DND-41 (cell line): ENCODE measurements around the gene TOX2.
A peak's percentile ranks its signal among the peaks of the same experiment; 100 is the strongest.

Source experiments
- ATAC-seq: fragments of 200-7000 bp; cut with Tn5 transposase; 3 replicates; pipeline ENCODE4 v1.9.1; 2021; ENCODE audit warnings: low read depth; ENCODE audit not compliant: insufficient read depth
- DNase-seq: peaks from one replicate; pipeline ENCODE4 v3.0.0-alpha.2; 2020
- H2AFZ ChIP-seq: 2 replicates; pipeline ENCODE4 v1.6.0; 2012; ENCODE audit warnings: low read depth, low read length
- H3K27ac ChIP-seq: 2 replicates; pipeline ENCODE4 v1.5.1; 2012; ENCODE audit warnings: low read length, inconsistent platforms
- H3K27me3 ChIP-seq: fragments of 200-600 bp; sonication (generic); 2 replicates; pipeline ENCODE4 v1.6.0; 2012; ENCODE audit warnings: low read length, mild to moderate bottlenecking, inconsistent platforms; ENCODE audit not compliant: insufficient read depth, poor library complexity
- H3K36me3 ChIP-seq: 2 replicates; pipeline ENCODE4 v1.5.1; 2012; ENCODE audit warnings: low read length, inconsistent platforms; ENCODE audit not compliant: insufficient read depth
- H3K4me1 ChIP-seq: 2 replicates; pipeline ENCODE4 v1.5.1; 2012; ENCODE audit warnings: mild to moderate bottlenecking, low read length; ENCODE audit not compliant: insufficient read depth
- H3K4me2 ChIP-seq: 2 replicates; pipeline ENCODE4 v1.6.0; 2012; ENCODE audit warnings: mild to moderate bottlenecking, moderate library complexity, low read length, inconsistent platforms; ENCODE audit not compliant: insufficient read depth
- H3K4me3 ChIP-seq, 2 experiments: fragments of 200-600 bp in 1 of 2; shearing (Covaris generic) in 1 of 2; 2 replicates each; pipeline ENCODE4 v1.5.1; 2012 to 2016; ENCODE audit warnings: inconsistent platforms in 2 of 2, low read length in 2 of 2, mild to moderate bottlenecking in 2 of 2, low read depth in 1 of 2, moderate library complexity in 1 of 2
- H3K79me2 ChIP-seq: 2 replicates; pipeline ENCODE4 v1.6.0; 2012; ENCODE audit warnings: low read length, inconsistent platforms; ENCODE audit not compliant: insufficient read depth
- H3K9ac ChIP-seq: 2 replicates; pipeline ENCODE4 v1.6.0; 2012; ENCODE audit warnings: low read depth, mild to moderate bottlenecking, inconsistent platforms, low read length, moderate library complexity
- H3K9me3 ChIP-seq: 2 replicates; pipeline ENCODE4 v1.5.1; 2012; ENCODE audit warnings: low read length, moderate library complexity, mild to moderate bottlenecking, inconsistent platforms; ENCODE audit not compliant: insufficient read depth, severe bottlenecking
- H4K20me1 ChIP-seq: 2 replicates; pipeline ENCODE4 v1.6.0; 2012; ENCODE audit warnings: low read length; ENCODE audit not compliant: insufficient read depth
- CTCF ChIP-seq: IDR thresholded peaks from 2 replicates; pipeline ENCODE4 v1.5.1; 2012; ENCODE audit warnings: borderline replicate concordance, low read length, moderate library complexity, mild to moderate bottlenecking; ENCODE audit not compliant: poor library complexity, severe bottlenecking; ENCODE audit errors: extremely low read depth
- EZH2 ChIP-seq: IDR thresholded peaks from 3 replicates; pipeline ENCODE4 v1.6.1; 2012; ENCODE audit warnings: borderline replicate concordance, low read depth, mild to moderate bottlenecking, moderate library complexity, low read length, inconsistent platforms; ENCODE audit not compliant: severe bottlenecking

TOX2 gene

GRCh38 chr20:44029848-44030230 is 115.2 kb downstream of the TOX2 start:
- H3K4me2 ChIP-seq: no peak overlapping the region
- H3K27ac ChIP-seq: no peak overlapping the region
- peaks cover 6% of the 10 kb centered on the region for H3K27me3 ChIP-seq
- H2AFZ ChIP-seq: no peak overlapping the region
- H3K4me3 ChIP-seq: no peak overlapping the region
- H4K20me1 ChIP-seq: peaks cover 15% of the 10 kb centered on the region
- ATAC-seq: no peak
- TF ChIP-seq EZH2 (no peak), CTCF (no peak)
- H3K36me3 ChIP-seq: no peaks in the 10 kb centered on the region
- H3K9me3 ChIP-seq: no peaks in the 10 kb centered on the region
- H3K9ac ChIP-seq: no peak overlapping the region
- peaks cover 41% of the 10 kb centered on the region for H3K4me1 ChIP-seq
- DNase-seq: peak; percentile 1
- no peaks in the 10 kb centered on the region for H3K79me2 ChIP-seq

DNA sequence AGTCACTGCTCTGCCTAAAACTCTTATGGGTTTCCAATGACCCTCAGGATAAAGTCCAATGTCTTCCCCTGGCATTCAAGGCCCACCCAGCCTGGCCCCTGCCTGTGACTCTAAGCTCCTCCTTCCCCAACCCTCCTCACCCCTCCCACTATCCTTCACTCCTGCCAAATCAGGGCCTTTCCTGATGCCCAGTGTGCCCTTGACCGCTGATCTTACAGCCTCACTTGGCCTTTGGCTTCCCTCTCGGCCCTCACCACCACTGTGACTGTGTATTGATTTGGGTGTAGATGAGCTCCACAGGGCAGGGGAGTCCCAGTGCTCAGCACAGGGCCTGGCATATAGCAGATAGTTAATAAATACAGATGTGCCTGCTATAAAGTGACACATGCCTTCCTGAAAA is 115.7 kb downstream of the TOX2 start:
- Histone ChIP-seq H2AFZ (no peak overlapping the region), H3K4me3 (no peak overlapping the region), H3K9me3 (no peaks in the 10 kb centered on the region), H3K9ac (no peak overlapping the region), H3K4me2 (no peak overlapping the region), H3K4me1 (peaks cover 41% of the 10 kb centered on the region), H3K79me2 (no peaks in the 10 kb centered on the region), H3K36me3 (no peaks in the 10 kb centered on the region), H3K27me3 (peaks cover 6% of the 10 kb centered on the region), H3K27ac (no peak overlapping the region), H4K20me1 (peaks cover 16% of the 10 kb centered on the region)
- TF ChIP-seq EZH2: no peak
- TF ChIP-seq CTCF: no peak
- DNase-seq (peak; percentile 3), ATAC-seq (no peak)

GRCh38 chr20:44031001-44031574 is 116.4 kb downstream of the TOX2 start:
- DNase-seq: peak; percentile 2
- H3K36me3 ChIP-seq: no peaks in the 10 kb centered on the region
- no peak overlapping the region for H3K27ac ChIP-seq
- no peak overlapping the region for H3K9ac ChIP-seq
- H3K79me2 ChIP-seq: no peaks in the 10 kb centered on the region
- peaks cover 6% of the 10 kb centered on the region for H3K27me3 ChIP-seq
- no peaks in the 10 kb centered on the region for H3K9me3 ChIP-seq
- H4K20me1 ChIP-seq: peaks cover 18% of the 10 kb centered on the region
- H3K4me2 ChIP-seq: no peak overlapping the region
- ATAC-seq: no peak
- TF ChIP-seq EZH2 (no peak), CTCF (no peak)
- H3K4me1 ChIP-seq: peaks cover 41% of the 10 kb centered on the region
- no peak overlapping the region for H3K4me3 ChIP-seq
- H2AFZ ChIP-seq: no peak overlapping the region
